Putamen (tissue), 1 donor: ENCODE measurements around the gene NEURL1B.

ENCODE experiments used
- DNase-seq: peaks from one replicate; pipeline ENCODE4 v3.0.0-alpha.2; 2016; ENCODE audit warnings: low spot score

NEURL1B gene

DNA sequence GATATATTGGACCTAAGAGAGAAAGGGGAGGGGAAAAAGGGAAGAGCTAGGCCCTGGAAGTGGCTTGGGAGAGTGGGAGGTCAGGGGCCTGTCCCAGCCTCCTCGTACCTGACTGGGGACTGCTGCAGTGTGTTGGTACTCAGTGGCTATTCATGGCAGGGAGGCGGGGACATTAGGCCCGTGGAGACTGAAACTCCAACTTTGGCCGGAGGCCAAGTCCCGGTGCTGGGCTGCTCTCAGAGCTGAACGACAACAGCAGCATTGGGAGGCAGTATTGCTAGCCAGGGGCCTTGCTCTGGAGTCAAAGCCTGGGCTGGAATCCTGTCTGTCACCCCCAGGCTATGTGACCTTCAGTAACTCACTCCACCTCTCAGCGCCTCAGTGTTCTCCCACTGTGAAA is 37.8 kb downstream of the NEURL1B start:
- peak; percentile 57 for DNase-seq

DNA sequence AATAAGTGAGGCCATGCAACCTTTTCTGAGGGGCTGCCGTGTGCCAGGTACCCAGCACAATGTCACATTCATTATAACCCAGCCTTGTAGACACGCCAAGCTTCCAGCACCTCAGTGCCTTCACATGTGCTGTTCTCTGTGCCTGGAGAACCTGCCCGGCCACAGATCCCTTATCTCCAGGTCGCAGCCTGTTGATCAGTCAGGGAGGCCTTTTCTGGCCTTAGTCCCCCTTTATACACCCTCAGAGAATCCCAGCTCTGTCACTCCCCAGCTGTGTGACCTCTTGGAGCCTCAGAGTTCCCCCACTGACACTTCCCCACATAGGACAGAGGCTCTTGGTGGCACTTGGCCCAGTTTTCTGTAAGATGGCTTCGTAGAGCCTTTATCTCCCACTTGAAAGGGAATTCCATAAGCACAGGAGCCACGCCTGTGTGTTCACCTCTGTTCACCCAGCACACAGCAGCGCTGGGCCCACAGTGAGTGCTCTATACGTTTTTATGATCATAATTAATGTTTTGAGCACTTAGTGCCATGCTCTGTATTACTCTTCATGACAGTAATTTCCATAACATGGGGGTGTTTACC is 38.7 kb downstream of the NEURL1B start:
- no peak for DNase-seq

GRCh38 chr5:172680921-172681320 is 39.9 kb downstream of the NEURL1B start:
- DNase-seq = no peak

GRCh38 chr5:172681421-172681820 is 40.4 kb downstream of the NEURL1B start:
- DNase-seq = no peak

- DNase-seq = no peak
Measured at GRCh38 chr5:172683264-172683644, 42.2 kb downstream of the NEURL1B start.

GRCh38 chr5:172683645-172684471 is 42.8 kb downstream of the NEURL1B start:
- DNase-seq = no peak

DNA sequence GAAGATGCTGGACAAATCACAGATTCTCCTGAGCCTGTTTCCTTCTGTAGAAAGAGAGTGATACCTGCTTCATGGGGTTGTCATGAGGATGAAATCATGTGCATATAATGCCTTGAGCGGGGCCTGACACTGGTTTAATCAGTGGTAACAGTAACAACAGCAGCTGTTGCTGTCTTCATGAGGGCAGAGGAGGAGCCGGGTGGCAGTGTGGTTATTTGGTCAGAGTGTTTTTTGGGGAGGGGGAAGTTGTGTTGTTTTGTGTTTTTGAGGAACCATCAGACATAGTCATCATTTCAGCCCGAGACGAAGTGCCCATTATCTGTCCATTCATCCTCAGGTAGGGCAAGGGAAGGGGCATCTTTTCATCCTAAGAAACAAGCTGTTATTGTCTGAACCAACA is 44.0 kb downstream of the NEURL1B start:
- no peak for DNase-seq

DNA sequence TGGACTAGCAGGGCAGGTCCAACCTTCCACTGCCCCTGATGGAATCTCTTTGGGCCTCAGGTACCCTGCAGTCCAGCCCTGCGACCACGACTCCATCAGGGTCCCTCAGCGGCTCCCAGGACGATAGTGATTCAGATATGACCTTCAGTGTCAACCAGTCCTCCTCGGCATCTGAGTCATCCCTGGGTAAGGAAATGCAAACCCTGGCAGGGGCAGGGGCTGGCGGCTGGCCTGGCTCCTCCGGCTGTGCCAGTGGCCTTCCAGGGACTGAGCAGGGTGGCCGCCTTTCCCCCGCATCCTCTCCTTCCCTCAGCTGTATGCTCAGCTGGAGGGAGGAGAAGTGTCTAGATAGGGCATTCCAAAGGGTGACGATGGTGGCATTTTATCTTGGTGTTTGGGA is 45.0 kb downstream of the NEURL1B start:
- DNase-seq = no peak

DNA sequence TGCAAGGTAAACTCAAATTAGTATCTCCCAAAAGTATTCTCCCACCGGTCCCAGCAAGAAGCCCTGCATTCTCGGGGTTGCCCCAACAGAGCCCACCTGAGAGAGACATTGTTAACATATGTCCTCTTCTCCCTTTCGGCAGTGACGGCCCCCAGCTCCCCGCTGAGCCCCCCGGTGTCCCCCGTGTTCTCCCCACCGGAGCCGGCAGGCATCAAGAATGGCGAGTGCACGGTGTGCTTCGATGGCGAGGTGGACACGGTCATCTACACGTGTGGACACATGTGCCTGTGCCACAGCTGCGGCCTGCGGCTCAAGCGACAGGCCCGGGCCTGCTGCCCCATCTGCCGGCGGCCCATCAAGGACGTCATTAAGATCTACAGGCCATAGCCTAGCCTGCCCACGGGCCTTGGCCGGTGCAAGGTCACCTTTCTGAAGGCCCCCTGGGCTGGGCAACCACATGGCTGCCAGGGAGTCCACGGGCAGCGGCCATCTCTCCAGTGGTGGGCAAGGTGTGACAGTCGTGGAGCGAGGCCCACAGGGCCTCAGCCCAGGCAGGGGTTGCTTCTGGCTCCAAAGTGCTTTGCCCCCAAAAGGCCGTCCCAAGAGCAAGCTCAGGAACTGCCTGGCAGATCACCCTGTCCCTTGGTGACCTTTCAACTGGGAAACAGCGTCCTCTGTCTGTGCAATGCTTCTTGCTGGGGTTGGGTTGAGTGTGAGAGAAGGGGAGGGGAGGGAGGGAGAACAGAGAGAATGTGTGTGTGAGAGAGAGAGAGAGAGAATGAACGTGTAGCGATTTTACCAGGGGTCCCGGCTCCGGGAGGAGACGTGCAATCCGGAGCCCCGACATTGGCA is 45.7 kb downstream of the NEURL1B start:
- no peak for DNase-seq

DNA sequence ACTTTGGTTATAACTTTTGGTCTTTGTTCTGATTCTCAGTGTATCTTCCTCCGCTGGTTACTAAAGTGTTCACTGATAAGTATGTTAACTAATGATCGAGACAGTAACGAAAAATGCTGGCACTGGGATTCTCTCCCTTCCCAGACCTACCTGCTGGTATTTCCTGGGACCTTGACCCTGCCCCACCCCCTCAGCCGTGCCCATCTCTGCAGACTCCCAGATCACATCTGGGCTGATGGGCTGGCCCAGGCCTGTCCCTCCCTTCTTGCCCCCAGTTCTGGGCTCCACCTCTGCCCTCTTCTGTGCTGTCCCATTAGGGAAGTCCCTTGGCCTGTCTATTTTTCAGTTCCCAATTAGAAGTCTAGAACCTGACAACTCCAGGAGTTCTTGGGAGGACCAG is 46.9 kb downstream of the NEURL1B start:
- no peak for DNase-seq

GRCh38 chr5:172688349-172689217 is 47.5 kb downstream of the NEURL1B start:
- DNase-seq = no peak

- DNase-seq = no peak
Measured at GRCh38 chr5:172689218-172689572, 48.1 kb downstream of the NEURL1B start.

- DNase-seq = no peak
Measured at GRCh38 chr5:172689801-172690200, 48.7 kb downstream of the NEURL1B start.

DNA sequence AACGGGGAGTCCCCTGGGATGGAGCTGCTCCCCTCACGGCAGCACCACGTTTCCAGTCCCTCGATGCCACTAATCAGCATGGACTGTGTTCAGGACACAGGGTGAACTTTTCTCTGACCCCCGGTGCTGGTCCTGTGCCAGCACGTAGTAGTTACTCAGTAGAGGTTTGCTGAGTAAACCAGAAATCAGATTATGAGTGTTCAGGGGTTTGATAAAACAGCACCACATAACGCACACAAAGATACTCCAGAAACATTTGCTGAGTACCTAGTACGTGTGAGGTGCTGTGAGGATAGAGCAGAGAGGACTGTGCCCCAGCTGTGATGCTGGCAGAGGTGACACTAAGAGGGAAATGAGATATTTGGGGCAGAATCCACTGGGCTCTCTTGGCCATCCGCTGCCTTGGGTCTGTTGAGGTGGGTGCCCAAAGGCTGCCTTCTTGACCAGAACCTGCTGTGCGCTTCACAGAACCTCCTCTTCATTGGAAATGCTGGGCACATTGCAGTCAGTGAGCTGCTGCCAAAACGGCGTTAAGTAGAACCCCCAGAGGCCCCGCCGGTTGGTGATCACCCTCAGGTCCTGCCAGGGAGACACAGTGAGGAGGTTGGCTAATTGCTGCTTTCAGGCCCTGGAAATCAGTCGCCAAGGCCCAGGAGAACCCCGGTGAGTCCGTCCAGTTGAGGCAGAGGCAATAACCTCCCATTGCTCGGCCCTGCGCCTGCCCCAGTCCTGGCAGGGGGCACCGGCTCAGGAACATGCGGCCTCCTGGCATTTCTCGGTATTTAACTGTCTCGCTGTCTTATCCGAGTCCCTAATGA is 49.4 kb downstream of the NEURL1B start:
- DNase-seq = no peak

- no peak for DNase-seq
Measured at GRCh38 chr5:172691886-172692285, 50.8 kb downstream of the NEURL1B start.

- DNase-seq = no peak
Measured at GRCh38 chr5:172692451-172692850, 51.4 kb downstream of the NEURL1B start.

DNA sequence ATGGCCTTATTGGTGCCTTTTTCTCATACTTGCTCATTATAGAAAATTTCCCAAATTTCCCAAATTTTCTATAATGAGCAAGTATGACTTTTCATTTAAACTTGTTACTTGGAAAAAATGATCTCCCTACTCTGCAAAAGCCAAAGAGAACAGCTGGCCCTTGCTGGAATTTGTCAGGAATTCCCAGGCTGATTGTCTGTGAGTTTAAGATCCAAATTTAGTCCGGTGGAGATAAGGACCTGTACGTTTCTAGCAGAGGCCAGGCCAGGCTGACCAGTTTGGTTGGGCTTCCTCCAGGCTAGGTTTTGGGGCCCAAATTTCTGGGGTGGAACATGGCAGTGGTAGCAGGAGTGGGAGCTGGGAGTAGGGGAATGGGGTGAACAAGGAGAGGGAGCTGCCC is 51.9 kb downstream of the NEURL1B start:
- no peak for DNase-seq

DNA sequence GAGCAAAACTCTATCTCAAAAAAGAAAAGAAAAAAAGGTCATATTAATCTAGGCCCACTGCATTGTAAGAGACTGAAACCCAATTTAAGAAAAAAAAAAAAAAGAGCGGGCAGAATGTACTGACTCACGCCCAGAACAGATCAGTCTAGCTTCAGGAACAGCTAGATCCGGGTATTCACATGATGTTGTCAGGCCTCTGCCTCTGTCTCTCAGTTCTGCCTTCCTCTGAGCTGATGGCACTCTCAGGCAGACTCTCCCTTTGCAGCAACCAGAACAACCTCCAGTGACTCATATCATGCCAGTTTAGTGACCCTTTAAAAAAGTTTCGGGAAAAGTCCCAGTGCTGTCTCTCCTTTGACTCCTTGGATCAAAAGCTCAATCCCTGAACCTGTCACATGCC is 53.0 kb downstream of the NEURL1B start:
- no peak for DNase-seq

GRCh38 chr5:172694541-172694940 is 53.5 kb downstream of the NEURL1B start:
- no peak for DNase-seq

DNA sequence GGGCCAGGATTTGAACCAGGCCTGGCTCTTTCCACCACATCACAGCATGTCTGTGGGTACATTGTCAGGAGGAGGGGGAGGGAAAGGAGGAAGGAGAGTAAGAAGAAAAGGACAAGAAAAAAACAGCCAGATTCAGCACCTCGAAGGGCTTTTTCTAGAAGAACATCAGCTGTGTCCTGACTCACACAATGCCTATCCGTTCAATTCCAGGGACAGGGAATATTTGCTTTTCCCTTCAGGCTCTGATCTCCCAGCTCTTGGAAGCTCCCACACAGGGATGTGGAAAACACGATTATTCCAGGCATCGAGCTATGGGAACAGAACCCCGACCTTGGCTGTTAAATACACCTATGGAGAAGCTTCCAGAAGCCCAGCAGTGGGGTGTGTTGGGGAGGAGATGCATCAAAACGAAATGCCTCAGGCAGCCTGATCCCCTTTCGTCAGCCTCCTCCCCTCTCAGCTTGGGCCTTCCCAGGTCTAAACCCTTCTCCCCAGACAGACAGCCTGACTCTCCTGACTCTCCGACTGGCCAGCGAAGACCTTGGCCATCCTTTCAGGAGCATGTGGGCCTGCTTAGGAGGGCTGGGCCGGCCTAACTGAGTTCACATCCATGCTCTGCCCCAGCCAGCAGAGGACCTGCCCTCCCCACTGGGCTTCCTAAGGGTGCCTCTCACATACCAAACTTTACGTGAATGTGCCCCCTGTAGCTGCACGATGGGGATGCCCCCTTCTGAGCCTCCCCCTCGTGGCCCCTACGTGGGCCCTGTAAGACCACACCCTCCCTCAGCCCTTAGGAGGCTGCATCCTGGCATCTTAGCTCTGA is 54.4 kb downstream of the NEURL1B start:
- DNase-seq = no peak
